Glomerular endothelial cell (primary cell): ENCODE data around the gene QSOX2. TPM values are rescaled to one million over a fixed set of nuclear protein-coding genes. Genes with fewer than 3 reads are reported as not detected.
"Not testable (repeated sequence)": the region's sequence is repeated elsewhere in the genome, so short reads cannot be mapped to it uniquely, and the experiment has no call there.

ENCODE experiments used
- DNase-seq: peaks from one replicate; pipeline ENCODE4 v3.0.0-alpha.2; 2011; ENCODE audit warnings: low read depth, low spot score; ENCODE audit errors: extremely low read depth
- total RNA-seq: library from RNA; depleted of rRNA; stranded (reverse); fragments of >200 nt; gene quantifications from 2 replicates; pipeline ENCODE4 v1.2.3, GENCODE V29; 2015

The QSOX2 gene
- total RNA-seq, 1 donor from 2014 or later, result 23.7 TPM

DNA sequence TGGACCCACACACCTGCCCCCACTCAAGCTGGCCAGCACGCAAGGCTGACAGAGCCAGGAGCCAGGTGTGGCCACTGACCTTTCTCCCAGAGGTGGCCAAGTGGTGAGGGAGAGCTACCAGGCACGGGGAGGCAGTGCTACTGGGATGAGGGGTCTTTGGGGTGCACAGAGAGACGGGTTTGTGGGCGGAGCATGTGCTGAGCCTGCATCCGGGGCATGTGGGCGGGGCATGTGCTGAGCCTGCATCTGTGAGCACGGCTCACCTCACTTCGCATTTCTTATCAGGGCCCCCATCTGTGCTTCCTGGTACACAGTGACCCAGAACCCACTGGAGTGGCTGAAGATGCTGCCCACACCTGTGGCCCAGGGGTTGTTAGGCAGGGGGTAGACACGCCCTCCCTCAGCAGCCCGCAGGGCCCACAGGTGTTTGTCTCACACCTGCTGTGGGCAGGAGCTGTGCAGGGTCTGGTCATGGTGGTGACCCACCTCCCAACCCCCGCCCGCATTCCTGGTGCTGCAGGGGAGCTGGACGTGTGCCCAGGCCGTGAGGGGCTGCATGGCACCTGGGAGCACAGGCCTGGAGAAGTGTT lies 36.8 kb upstream of the QSOX2 start:
- no peak for DNase-seq

DNA sequence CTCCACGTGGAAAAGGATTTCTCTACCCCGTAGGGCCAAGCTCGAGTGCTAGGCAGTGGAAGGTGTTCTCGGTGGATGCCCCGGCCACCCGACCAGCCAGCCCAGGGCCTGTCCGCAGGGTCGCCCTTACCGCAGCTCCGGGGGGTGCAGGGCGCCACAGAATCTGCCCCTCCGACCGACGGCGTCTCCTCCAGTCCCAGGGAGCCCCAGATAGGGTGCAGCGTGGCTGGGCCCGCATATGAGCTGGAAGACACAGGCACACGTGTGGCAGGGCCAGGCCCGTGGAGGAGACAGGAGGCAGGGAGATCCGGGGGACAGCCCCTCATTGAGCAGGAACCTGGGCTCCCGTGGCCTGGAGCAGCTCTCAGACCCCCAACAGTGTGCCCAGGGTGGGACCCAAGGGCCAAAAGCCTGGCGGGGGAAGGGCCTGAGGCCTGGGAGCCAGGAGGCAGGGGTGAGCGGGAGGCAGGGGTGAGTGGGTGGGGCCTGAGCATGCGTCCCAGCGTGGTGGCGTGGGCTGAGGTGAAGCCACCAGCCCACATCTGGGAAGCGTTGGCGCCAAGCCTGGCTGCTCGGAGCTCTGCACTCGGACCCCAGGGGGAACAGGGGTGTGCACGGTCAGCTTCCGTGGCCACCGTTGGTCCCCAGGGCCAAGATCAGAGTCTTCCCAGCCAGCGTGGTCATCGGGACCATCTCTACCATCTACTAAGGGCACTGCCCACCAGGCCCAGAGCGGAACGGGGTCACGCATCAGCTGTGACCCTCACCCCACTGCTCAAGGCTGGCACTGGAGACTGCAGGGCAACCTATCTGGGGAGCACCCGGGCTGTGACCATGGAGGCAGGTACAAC lies 36.0 kb upstream of the QSOX2 start:
- DNase-seq, result no peak

GRCh38 chr9:136280535-136281315 lies 35.1 kb upstream of the QSOX2 start:
- no peak for DNase-seq

GRCh38 chr9:136279471-136279870 lies 33.9 kb upstream of the QSOX2 start:
- DNase-seq, result no peak

DNA sequence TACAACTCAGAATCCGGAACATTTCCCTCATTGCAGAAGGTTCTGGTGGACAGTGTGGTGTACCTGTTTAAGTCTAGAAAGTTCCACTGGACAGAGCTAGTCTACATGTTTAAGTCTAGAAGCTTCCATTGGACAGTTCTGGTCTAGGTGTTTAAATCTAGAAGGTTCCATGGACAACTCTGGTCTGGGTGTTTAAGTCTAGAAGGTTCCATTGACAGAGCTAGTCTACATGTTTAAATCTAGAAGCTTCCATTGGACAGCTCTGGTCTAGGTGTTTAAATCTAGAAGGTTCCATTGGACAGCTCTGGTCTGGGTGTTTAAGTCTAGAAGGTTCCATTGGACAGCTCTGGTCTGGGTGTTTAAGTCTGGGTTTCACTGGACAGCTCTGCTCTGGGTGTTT lies 33.3 kb upstream of the QSOX2 start:
- no peak for DNase-seq

GRCh38 chr9:136278221-136278620 lies 32.6 kb upstream of the QSOX2 start:
- DNase-seq, result no peak

GRCh38 chr9:136277746-136278145 lies 32.1 kb upstream of the QSOX2 start:
- no peak for DNase-seq

GRCh38 chr9:136276716-136277115 lies 31.1 kb upstream of the QSOX2 start:
- DNase-seq, result no peak

- DNase-seq, result no peak
Measured at GRCh38 chr9:136275655-136276429, 30.2 kb upstream of the QSOX2 start.

- no peak for DNase-seq
Measured at GRCh38 chr9:136274786-136275654, 29.4 kb upstream of the QSOX2 start.

DNA sequence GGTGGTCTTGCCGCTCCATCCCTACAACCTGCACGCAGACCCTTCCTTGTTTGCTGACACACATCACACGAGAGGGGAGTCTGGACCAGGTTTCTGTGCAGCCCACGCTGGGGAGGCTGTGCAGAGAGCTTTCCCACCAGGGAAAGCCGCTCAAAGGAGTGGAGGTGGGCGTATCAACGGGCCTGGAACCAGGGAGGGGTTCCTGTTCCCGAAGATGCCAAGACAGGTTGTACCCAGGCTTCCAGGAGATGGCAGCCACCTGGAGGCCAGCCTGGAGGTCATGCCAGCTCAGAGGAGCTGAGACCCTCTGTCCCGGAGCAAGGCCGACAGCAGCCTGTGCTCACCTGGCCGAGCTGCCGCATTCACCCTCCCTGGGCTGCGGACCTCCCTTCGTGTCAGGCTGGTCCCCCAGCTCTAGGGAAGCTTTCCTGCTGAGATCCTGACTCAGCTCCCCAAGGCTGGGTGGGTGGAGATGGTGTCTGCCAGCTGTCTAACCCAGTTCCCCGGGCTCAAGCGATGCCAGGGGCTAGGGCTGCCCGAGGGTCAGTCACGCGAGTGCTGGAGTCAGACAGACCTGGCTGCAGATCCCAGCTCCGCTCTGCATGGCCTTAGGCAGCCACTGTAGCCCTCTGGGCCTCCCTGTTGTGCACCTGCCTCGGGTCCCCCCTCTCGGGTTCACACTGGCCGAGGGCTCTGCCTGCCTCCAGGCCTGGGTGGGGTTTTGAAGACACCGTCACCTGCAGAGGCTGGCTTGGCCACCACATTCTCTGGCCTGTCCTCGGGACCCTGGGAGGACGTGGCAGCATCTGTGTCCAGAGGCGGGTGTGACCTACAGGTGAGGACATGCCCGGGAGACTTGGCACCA lies 28.5 kb upstream of the QSOX2 start:
- no peak for DNase-seq

DNA sequence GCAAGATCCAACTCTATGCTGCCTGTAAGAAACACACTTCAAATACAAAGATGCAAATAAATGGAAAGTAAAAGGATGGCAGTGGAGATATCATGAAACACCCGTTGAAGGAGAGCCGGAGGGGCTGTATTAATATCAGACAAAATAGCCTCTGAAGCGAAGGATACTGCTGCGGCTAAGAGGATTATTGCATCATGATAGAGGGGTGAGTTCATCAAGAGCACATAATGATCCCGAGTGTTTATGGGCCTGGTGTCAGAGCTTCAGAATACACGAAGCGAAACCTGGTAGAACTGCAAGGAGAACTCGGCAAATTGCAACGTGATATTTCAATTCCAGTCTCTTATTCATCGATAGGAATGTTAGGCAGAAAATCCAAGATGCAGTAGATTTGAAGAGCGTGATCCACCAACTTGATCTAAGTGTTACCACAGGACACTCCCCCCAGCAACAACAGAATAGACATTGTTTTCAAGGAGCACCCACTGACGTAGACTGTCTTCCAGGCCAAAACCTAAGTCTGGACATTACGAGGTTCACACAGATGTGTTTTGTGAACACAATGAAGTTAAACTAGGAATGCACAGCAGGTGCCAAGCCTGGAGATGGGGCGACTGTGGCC lies 27.7 kb upstream of the QSOX2 start:
- no peak for DNase-seq

DNA sequence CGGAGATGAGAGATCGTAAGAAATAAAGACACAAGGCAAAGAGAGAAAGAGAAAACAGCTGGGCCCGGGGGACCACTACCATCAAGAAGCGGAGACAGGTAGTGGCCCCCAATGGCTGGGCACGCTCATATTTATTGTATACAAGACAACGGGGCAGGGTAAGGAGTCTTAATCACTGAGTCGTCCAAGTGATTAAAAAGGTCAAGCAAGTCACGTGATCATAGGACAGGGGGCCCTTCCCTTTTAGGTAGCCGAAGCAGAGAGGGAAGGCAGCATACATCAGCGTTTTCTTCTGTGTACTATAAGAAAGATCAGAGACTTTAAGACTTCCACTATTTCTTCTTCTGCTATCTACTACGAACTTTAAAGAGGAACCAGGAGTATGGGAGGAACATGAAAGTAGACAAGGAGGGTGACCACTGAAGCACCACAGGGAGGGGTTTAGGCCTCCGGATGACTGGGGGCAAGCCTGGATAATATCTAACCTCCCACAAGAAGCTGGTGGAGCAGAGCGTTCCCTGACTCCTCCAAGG lies 24.6 kb upstream of the QSOX2 start:
- DNase-seq, result no peak

DNA sequence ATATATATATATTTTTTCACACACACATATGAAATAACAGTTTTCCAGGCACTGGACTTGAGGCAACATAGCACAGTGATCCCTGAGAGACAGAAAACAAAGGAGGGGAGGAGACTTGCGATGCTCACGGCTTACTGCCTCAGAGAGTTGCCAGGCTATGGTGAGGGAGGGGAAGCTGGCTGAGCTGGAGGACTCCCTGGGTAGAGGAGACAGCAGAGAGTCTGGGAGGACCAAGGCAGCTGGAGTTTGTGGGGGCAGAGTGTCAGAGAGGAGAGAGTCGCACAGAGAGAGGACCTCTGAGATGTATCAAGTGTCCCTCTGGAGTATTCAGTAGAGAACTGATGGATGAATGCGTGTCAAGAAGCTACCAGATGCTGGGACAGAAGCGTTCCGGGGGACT lies 23.1 kb upstream of the QSOX2 start:
- no peak for DNase-seq

DNA sequence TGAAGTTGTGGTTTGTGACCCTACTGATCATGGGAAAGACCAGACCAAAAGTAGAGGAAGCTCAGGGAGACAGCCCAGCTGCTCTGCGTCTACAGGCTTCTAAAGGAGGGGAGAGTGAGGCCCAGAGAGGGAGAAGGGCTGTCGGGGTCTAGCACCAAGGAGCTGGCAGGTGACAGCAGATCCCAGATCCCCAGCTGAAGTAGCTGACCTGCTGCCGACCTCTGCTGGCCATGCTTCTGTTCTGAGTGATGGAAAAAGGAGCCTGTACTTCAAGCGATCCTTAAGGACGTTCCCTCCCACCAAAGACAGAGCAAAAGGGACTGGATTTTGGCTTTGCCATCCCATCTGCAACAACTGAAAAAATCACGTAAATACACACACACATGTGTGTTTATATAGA lies 22.7 kb upstream of the QSOX2 start:
- no peak for DNase-seq

- no peak for DNase-seq
Measured at GRCh38 chr9:136267261-136268111, 21.9 kb upstream of the QSOX2 start.

GRCh38 chr9:136266641-136267040 lies 21.0 kb upstream of the QSOX2 start:
- DNase-seq, result not testable (repeated sequence)
